ENCODE results near the gene GSG1L. TPM values are rescaled to one million over a fixed set of nuclear protein-coding genes. Genes with fewer than 3 reads are reported as not detected.
"Not testable (repeated sequence)": the region's sequence is repeated elsewhere in the genome, so short reads cannot be mapped to it uniquely, and the experiment has no call there.

Gene GSG1L
- total RNA-seq, 1 donor from 2014 or later, result 2.0 TPM

GRCh38 chr16:27945233-27945973, 118.1 kb downstream of the GSG1L start:
- DNase-seq, result no peak

DNA sequence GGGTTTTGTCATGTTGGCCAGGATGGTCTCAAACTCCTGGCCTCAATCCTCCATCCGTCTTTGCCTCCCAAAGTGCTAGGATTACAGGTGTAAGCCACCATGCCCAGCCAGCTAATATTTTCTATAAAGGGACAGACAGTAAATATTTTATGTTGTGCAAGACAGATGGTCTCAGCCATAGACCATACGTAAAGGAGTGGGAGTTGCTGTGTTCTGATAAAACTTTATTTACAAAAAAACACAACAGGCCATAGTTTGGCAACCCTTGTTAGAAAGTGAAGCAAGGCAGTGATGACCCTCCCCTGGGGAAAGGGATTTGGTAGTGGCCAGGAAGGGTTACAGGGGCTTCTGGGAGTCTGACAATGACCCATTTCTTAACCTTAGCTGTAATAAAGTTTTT, 119.7 kb downstream of the GSG1L start:
- no peak for DNase-seq

DNA sequence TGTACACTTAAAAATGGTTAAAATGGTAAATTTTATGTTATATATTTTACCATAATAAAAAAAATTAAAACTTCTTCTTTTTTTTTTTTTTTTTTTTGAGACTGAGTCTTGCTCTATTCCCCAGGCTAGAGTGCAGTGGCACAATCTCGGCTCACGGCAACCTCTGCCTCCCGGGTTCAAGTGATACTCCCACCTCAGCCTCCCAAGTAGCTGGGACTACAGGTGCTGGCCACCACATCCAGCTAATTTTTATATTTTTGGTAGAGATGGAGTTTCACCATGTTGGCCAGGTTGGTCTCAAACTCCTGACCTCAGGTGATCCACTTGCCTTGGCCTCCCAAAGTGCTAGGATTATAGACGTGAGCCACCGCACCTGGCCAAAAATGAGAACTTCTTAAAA, 121.4 kb downstream of the GSG1L start:
- DNase-seq, result not testable (repeated sequence)

DNA sequence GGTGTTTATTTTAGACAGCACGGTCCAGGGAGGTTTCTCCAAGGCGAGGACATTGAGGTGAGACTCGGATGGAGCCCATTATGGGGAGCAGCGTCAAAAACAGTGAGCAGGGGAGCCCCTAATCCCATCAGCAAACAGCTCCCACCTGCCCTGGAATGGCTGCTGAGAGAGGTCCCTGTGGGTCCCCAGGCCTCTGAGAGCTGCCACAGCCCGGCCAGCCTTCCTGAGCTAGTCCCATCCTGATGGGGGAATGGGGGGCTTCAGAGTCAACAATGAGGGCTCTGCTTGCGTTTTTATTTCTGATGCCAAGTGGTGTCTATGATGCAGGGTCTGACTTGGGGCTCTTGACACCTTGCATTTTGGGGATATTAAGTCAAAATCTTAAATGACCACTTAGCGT, 128.4 kb downstream of the GSG1L start:
- no peak for DNase-seq

- no peak for DNase-seq
Observed at GRCh38 chr16:27932542-27933135, 130.9 kb downstream of the GSG1L start.

DNA sequence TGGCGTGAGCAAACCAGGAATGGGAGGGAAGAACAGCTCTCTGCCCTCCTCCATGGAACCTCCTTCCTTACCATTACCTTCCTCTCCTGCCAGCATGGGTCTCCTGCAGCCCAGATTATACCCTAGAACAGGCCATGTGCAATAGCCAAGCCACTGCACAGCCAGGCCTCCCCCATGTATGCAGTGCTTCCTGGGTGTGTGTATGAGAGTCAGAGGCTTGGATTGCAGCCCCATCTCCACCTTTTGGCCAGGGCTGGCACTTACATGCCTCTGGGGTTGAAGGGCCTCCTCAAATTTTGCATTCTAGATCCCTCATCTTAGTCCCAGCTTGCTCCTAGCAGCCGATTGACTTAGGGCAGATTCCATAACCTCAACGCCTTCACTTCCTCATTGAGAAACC, 133.7 kb downstream of the GSG1L start:
- no peak for DNase-seq

DNA sequence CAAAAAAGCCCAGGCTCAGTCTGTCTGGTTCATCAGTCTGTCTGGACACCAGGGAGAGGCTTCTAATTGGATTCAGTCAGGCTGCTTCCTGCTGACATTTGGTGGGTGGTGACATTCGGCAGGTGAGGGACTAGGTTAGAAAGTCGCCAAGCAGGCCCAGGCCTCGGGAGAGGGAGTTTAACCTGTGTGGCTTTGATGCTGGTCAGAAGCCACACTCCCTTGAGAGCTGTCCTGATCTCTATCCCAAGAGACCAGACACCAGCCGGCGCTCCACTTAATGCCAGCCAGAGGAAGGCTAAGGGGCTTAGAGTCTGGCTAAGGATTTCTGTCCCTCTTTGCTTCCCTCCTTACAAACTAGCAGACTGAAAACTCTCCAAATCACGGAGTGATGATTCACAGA, 135.0 kb downstream of the GSG1L start:
- no peak for DNase-seq

GRCh38 chr16:27927266-27927901, 136.1 kb downstream of the GSG1L start:
- no peak for DNase-seq

- no peak for DNase-seq
Observed at GRCh38 chr16:27925612-27926011, 137.9 kb downstream of the GSG1L start.

DNA sequence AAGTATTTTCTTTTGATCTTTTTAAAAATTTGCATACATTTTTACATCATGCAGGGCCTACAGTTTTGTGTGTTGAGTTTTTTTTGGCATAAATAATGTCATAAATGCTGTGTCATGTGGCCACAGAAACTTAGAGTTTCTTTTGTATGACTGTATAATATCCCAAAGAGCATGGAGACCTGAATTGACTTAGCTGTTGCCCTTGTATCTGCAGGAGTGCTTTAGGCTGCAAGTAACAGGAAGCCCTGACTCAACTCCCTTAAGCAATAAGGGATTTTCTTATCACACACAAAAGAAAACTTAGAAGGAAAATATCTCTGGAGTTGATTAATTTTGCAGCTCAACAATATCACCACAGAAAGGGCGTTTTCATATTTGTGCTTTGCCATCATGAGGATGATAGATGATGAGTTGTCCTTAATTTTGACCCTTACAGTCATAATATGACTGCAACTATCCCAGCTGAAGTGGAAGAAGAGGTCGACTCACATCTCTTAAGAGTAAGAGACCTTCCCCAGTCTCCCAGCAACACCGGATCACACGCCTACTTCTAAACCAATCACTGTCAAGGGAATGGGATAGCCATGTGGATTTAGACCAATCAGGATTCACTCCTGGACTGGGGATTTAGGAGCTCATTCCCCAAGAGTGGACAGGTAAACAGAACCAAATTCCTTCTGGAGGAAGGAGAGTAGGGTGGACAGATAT, 138.9 kb downstream of the GSG1L start:
- no peak for DNase-seq

DNA sequence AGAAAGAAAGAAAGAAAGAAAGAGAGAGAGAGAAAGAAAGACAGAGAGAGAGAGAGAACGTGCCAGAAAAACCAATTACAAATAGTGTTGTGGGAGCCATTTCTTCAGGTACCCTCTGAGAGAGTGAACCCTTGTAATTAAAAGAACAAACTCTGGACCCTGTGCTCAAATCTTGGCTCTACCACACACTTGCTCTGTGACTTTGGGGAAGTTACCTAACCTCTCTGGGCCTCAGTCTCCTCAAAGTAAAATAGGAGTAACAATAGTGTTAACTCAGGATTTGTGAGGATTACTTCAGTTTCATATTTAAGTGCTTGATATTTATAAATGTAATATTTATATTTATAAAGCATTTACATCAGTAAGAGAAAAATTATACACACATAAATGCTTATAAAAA, 139.8 kb downstream of the GSG1L start:
- DNase-seq, result no peak

DNA sequence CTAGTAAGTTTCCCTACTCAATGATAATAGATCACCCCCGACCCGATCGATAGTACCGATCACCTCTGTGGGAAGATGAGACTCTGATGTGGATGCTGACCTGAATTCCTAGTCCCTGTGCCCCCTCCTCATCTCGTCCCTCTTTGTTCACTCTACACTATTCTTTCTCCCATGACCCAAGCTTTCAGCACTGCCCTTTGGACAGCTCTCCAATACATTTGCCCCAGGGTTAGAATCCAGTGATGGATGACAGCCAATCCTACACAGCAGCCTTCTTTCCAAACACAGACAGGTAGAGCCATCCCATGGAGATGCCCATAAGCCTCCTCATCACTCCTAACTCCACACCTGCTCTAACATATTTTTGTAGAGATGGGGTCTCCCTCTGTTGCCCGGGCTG, 141.1 kb downstream of the GSG1L start:
- no peak for DNase-seq

DNA sequence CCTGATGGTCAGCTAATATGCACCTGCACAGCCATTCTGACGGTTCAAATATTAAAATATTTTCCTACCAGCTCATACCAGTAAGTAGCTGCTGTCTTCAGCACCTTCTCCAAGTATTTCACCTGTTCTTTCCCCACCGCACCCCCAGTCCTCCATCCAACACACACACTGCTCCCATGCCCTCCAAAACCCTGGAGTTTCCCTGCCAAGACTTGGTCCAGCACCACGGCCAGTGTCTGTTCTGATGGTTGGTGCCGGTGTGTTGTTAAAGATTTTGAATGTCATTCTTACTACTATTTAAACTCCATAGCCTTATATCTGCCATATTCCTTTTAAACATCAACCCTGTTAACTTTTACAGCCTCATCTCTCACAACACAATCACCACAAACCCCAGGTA, 142.4 kb downstream of the GSG1L start:
- DNase-seq, result no peak

DNA sequence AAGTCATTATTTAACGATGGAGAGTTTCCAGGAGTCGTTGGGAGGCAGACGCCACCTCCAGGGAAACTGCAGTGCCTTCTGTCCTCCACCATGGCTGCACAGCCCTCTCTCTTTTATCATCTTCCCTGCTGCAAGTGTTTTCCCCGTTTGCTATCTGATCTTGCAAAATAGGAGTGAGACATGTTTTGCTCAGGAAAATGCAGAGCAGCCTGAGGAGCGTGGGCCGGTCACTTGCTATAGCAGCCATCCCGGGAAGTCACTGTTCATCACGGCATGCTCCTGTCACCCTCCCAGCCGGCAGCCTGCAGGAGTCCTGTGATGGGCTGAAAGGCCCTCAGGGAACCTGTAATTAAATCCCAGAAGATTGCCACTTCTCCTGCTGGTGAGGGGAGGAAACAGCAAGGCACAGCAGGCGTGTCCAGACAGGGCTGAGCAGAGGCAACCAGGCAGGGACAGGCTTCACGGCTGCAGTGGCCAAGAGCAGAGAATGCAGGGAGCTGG, 143.1 kb downstream of the GSG1L start:
- DNase-seq, result peak; percentile 56

- no peak for DNase-seq
Observed at GRCh38 chr16:27918755-27919154, 144.8 kb downstream of the GSG1L start.

DNA sequence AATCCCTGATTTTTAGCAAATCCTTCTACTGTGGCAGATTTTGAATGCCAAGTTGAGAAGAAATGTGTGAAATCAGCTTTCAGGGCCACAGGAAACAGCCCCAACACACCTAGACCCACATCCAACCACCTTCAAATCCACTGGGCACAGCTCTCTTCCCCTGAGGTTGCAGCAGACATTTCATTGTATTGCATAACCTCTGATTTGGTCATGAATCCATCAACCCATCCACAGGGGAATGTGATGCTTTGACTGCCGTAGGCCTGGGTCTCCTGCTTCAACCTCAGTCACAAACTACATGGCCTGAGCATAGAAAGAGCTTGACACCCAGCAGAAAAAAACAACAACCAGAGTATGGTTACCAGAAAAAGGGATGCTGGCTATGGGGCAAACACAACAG, 145.6 kb downstream of the GSG1L start:
- DNase-seq, result no peak

- no peak for DNase-seq
Observed at GRCh38 chr16:27911486-27911885, 152.0 kb downstream of the GSG1L start.

- no peak for DNase-seq
Observed at GRCh38 chr16:27907457-27907972, 156.0 kb downstream of the GSG1L start.

DNA sequence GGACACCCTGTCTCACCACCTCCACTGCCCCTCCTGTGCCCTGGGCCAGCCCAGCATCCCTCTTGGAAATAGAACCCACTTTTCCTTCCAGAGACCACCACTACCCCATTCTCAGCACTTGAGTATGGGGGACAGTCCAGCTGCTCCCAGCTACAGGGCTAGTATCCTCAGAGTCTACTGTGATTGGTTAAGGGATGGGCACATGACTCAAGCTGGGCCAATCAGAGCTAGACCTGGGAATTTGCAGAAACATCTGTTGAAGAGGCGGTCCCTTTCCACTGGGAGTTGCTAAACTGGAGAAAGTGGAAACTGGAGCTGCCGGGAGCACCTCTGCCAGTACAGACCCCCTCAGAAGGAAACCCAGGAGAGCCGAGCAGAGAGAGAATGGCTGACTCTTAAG, 156.6 kb downstream of the GSG1L start:
- no peak for DNase-seq

GRCh38 chr16:27903046-27903655, 160.4 kb downstream of the GSG1L start:
- DNase-seq, result no peak

GRCh38 chr16:27902551-27902950, 161.0 kb downstream of the GSG1L start:
- DNase-seq, result no peak

DNA sequence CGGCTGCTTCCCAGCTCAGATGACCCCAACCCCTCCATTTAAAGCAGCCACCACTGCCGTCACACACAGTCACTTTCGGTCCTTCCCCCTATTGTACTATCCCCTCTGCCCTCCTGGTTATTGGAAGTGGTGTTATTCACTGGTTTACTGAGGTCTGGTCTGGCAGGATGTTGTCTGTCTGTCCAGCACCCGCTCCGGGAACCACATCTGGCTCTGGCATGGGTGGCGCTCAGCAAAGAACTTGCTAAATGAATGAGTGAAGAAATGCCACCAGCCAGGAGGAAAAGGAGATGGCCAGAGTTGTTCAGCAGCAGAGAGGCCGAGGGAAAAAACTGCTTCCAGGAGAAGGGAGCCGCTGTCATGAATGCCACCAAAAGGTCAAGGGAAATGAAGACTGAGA, 161.6 kb downstream of the GSG1L start:
- DNase-seq, result no peak

Data from occipital lobe (tissue), 2 donors.